H7 (cell line): ENCODE data around the gene ZSCAN21. TPM values are rescaled to one million over a fixed set of nuclear protein-coding genes. Genes with fewer than 3 reads are reported as not detected.
A peak's percentile ranks its signal among the peaks of the same experiment; 100 is the strongest.

Experiments
- DNase-seq: peaks from one replicate; pipeline ENCODE4 v3.0.0; 2012
- H3K27me3 ChIP-seq: 2 replicates; pipeline ENCODE4 v1.6.0; 2011; ENCODE audit warnings: mild to moderate bottlenecking, low read length; ENCODE audit not compliant: control insufficient read depth, insufficient read depth
- H3K36me3 ChIP-seq: replicated peaks from 2 replicates; pipeline ENCODE4 v1.5.1; 2011; ENCODE audit warnings: low read length; ENCODE audit not compliant: control insufficient read depth, insufficient read depth
- H3K4me3 ChIP-seq: 2 replicates; pipeline ENCODE4 v1.5.1; 2011; ENCODE audit warnings: low read depth, mild to moderate bottlenecking, control low read depth, low read length, moderate library complexity; ENCODE audit not compliant: insufficient read depth
- total RNA-seq: library from RNA; depleted of rRNA; stranded (reverse); fragments of >200 nt; shearing (Covaris generic); gene quantifications from 2 replicates; pipeline ENCODE4 v1.2.3, GENCODE V29; 2014

ZSCAN21 gene
- total RNA-seq, 1 experiment from 2014 or later = 27.2 TPM

- Histone ChIP-seq H3K27me3 (no peaks in the 10 kb centered on the region), H3K36me3 (peaks cover 75% of the 10 kb centered on the region), H3K4me3 (no peak overlapping the region)
- DNase-seq = no peak
Measured at GRCh38 chr7:100075418-100075817, 25.8 kb downstream of the ZSCAN21 start.

GRCh38 chr7:100077205-100077604, 27.6 kb downstream of the ZSCAN21 start:
- Histone ChIP-seq H3K27me3 (no peaks in the 10 kb centered on the region), H3K36me3 (peaks cover 57% of the 10 kb centered on the region), H3K4me3 (no peak overlapping the region)
- DNase-seq = no peak

- DNase-seq = no peak
- Histone ChIP-seq H3K4me3 (no peak overlapping the region), H3K36me3 (peaks cover 41% of the 10 kb centered on the region), H3K27me3 (no peaks in the 10 kb centered on the region)
Measured at GRCh38 chr7:100079024-100079560, 29.5 kb downstream of the ZSCAN21 start.

- Histone ChIP-seq H3K36me3 (peaks cover 23% of the 10 kb centered on the region), H3K4me3 (peak overlapping the region; percentile 91), H3K27me3 (no peaks in the 10 kb centered on the region)
- peak; percentile 57 for DNase-seq
Measured at GRCh38 chr7:100080907-100081534, 31.4 kb downstream of the ZSCAN21 start.

GRCh38 chr7:100081535-100082102, 32.0 kb downstream of the ZSCAN21 start, which contains the start of gene ZNF3:
Gene ZNF3 (minus strand): TSS chr7:100081723. CDS start chr7:100077357, 4,366 bp downstream.
- H3K27me3 ChIP-seq = no peaks in the 10 kb centered on the region
- peak within 1 kb of the TSS; percentile 91 for H3K4me3 ChIP-seq
- H3K36me3 ChIP-seq = peaks cover 20% of the 10 kb centered on the region
- DNase-seq = peak; percentile 97

GRCh38 chr7:100082978-100083377, 33.4 kb downstream of the ZSCAN21 start:
- H3K36me3 ChIP-seq = peaks cover 14% of the 10 kb centered on the region
- no peak overlapping the region for H3K4me3 ChIP-seq
- peak; percentile 37 for DNase-seq
- H3K27me3 ChIP-seq = no peaks in the 10 kb centered on the region

GRCh38 chr7:100085515-100085914, 35.9 kb downstream of the ZSCAN21 start:
- Histone ChIP-seq H3K27me3 (no peaks in the 10 kb centered on the region), H3K4me3 (no peak overlapping the region), H3K36me3 (peaks cover 3% of the 10 kb centered on the region)
- no peak for DNase-seq

- Histone ChIP-seq H3K27me3 (no peaks in the 10 kb centered on the region), H3K36me3 (peaks cover 12% of the 10 kb centered on the region), H3K4me3 (no peak overlapping the region)
- no peak for DNase-seq
Measured at GRCh38 chr7:100087055-100087750, 37.6 kb downstream of the ZSCAN21 start.

- no peak for DNase-seq
Measured at GRCh38 chr7:100088095-100088620, 38.6 kb downstream of the ZSCAN21 start.

GRCh38 chr7:100088621-100089457, 39.3 kb downstream of the ZSCAN21 start, which contains the start of gene COPS6:
Gene COPS6 (plus strand): TSS chr7:100088969. CDS start chr7:100088991, 22 bp downstream.
- DNase-seq = peak; percentile 95
- Histone ChIP-seq H3K27me3 (no peaks in the 10 kb centered on the region), H3K36me3 (peaks cover 28% of the 10 kb centered on the region), H3K4me3 (peak within 1 kb of the TSS; percentile 94)

More at GRCh38 chr7:100088095-100088620, 38.6 kb downstream of the ZSCAN21 start:
- Histone ChIP-seq H3K4me3 (peak overlapping the region; percentile 94), H3K27me3 (no peaks in the 10 kb centered on the region), H3K36me3 (peaks cover 21% of the 10 kb centered on the region)

- H3K4me3 ChIP-seq = peak overlapping the region; percentile 94
- H3K27me3 ChIP-seq = no peaks in the 10 kb centered on the region
- peak; percentile 6 for DNase-seq
- peaks cover 35% of the 10 kb centered on the region for H3K36me3 ChIP-seq
Measured at GRCh38 chr7:100089458-100090196, 40.1 kb downstream of the ZSCAN21 start.

- DNase-seq = no peak
- Histone ChIP-seq H3K27me3 (no peaks in the 10 kb centered on the region), H3K4me3 (no peak overlapping the region), H3K36me3 (peaks cover 45% of the 10 kb centered on the region)
Measured at GRCh38 chr7:100090527-100091410, 41.2 kb downstream of the ZSCAN21 start.
